Psoas muscle (tissue), 8 donors: Measurements from ENCODE around the gene SRGAP2. TPM values are rescaled to one million over a fixed set of nuclear protein-coding genes. Genes with fewer than 3 reads are reported as not detected.
A peak's percentile ranks its signal among the peaks of the same experiment; 100 is the strongest.
"Not testable (repeated sequence)": the region's sequence is repeated elsewhere in the genome, so short reads cannot be mapped to it uniquely, and the experiment has no call there.

Source experiments
- ATAC-seq, 4 donors: fragments of 200-7000 bp; cut with Tn5 transposase; one replicate each; pipeline ENCODE4 v1.9.1; 2020; ENCODE audit warnings: moderate library complexity in 3 of 4, mild to moderate bottlenecking in 2 of 4
- DNase-seq, 2 donors: peaks; one replicate each; pipeline ENCODE4 v3.0.0-alpha.2; 2020
- H3K27ac ChIP-seq: fragments of 200-600 bp; one replicate; pipeline ENCODE4 v1.8.0; 2022
- H3K27me3 ChIP-seq, 3 donors: fragments of 200-600 bp in 1 of 3; one replicate each; pipeline versions ENCODE4 v1.6.1 to v1.8.0; 2013 to 2022; ENCODE audit warnings: low read length in 2 of 3, mild to moderate bottlenecking in 2 of 3, moderate library complexity in 1 of 3; ENCODE audit not compliant: insufficient read depth in 3 of 3
- H3K36me3 ChIP-seq, 2 donors: fragments of 200-600 bp in 1 of 2; one replicate each; pipeline versions ENCODE4 v1.6.1 to v1.8.0; 2013 to 2022; ENCODE audit warnings: low read depth in 1 of 2, mild to moderate bottlenecking in 1 of 2, moderate library complexity in 1 of 2; ENCODE audit not compliant: insufficient read depth in 1 of 2
- H3K4me1 ChIP-seq: fragments of 200-600 bp; one replicate; pipeline ENCODE4 v1.8.0; 2022
- H3K4me3 ChIP-seq: fragments of 200-600 bp; one replicate; pipeline ENCODE4 v1.8.0; 2022; ENCODE audit warnings: mild to moderate bottlenecking
- H3K9me3 ChIP-seq: fragments of 200-600 bp; one replicate; pipeline ENCODE4 v1.8.0; 2022
- CTCF ChIP-seq: fragments of 200-600 bp; IDR thresholded peaks from one replicate; pipeline ENCODE4 v1.8.0; 2022; ENCODE audit warnings: antibody characterized with exemption
- WGBS, 3 donors: extraction: QIAGEN DNeasy Blood & Tissue Kit; methylation state at CpG; one replicate each; pipeline versions ENCODE4 v1.1.6 to v1.1.7; 2013; 5-methylcytosine and 5-hydroxymethylcytosine counted together
- intact Hi-C, 2 donors: fragments of 100-400 bp; cut with DNase I; formaldehyde crosslinking; loops; one replicate each; pipeline versions ENCODE4 v1.11.0 to v1.14.2; 2022
- long read RNA-seq, 2 donors: library from polyadenylated mRNA; unstranded; transcript quantifications; one replicate each; pipeline ENCODE4 v2.0.0, GENCODE V29; 2021
- polyA plus RNA-seq, 3 donors: library from polyadenylated mRNA; stranded (reverse); fragments of 200-250 nt; gene quantifications; one replicate each; pipeline ENCODE4 v1.2.3, GENCODE V29; 2013
- total RNA-seq, 4 donors: library from RNA; stranded (reverse); fragmentation: NEBNext Ultra II Directional in 2 of 4; extraction: Animal tissue kit (Norgen Biotek cat#: 25700) in 2 of 4; gene quantifications; one replicate each; pipeline versions ENCODE4 v1.2.1 to v1.2.4, GENCODE V29; 2021 to 2023
- donor health status: healthy with polysubstance abuse.
- donor health status: DM: no; HTN: no; CAD: no; lungs with moderate emphysema.
- donor health status: Bipolar disorder and iron deficiency.
- donor health status: healthy.
- donor health status: DM: yes; HTN: yes; CAD: no.
- donor health status: DM: no; HTN: no; CAD: no.
- donor health status: DM: no; HTN: no; CAD: no.
- donor health status: DM: yes; HTN: yes; CAD: no.

SRGAP2 gene
- total RNA-seq (10 to 100 TPM in 1 of 4 donors, 1 to 10 TPM in 3; 8.9 to 13.8 (median 9.6) TPM), polyA plus RNA-seq (1 to 10 TPM; 3.1 to 3.9 (median 3.5) TPM)
- long read RNA-seq, donor 1, partial matches to known transcripts, result 0 of 3 reads
- long read RNA-seq, donor 1, other reads (novel, unspliced or antisense), result 1 of 3 reads
- long read RNA-seq, donor 2, result 0 reads

- ATAC-seq (peak; percentile 7 to 91 (median 31)), DNase-seq (peak; percentile 67 to 80)
- WGBS, 3 donors, result 0% methylated on average over 8 to 26 of the region's 63 CpGs
Observed at GRCh38 chr1:206203364-206204158, at the start of gene SRGAP2. Gene SRGAP2 (plus strand): TSS chr1:206203541. CDS start chr1:206205971, 2,430 bp downstream.

GRCh38 chr1:206167350-206168029 is 35.9 kb upstream of the SRGAP2 start:
- H3K36me3 ChIP-seq, DNase-seq, intact Hi-C loops, H3K27me3 ChIP-seq, H3K4me3 ChIP-seq, H3K9me3 ChIP-seq, H3K27ac ChIP-seq, H3K4me1 ChIP-seq: not testable (repeated sequence)
- peak; percentile 68 to 89 (median 76) for ATAC-seq
- 24 to 25% (median 24%) methylated on average over 4 of the region's 10 CpGs for WGBS, 3 donors
- TF ChIP-seq CTCF, result peak; percentile 34

More at GRCh38 chr1:206203364-206204158, at the start of gene SRGAP2:
- Histone ChIP-seq H3K4me3 (peak within 1 kb of the TSS; percentile 70), H3K27ac (peak within 1 kb of the TSS; percentile 76)
- H3K4me1 ChIP-seq, intact Hi-C loops, H3K36me3 ChIP-seq, H3K27me3 ChIP-seq, H3K9me3 ChIP-seq: not testable (repeated sequence)

- H3K4me3 ChIP-seq, ATAC-seq: not testable (repeated sequence)
- 79 to 83% (median 80%) methylated on average over 1 to 2 of the region's 3 CpGs for WGBS, 3 donors
Observed at GRCh38 chr1:206169794-206170193, 33.5 kb upstream of the SRGAP2 start.

GRCh38 chr1:206173110-206173719 is 30.1 kb upstream of the SRGAP2 start:
- not testable (repeated sequence) for ATAC-seq

More at GRCh38 chr1:206169794-206170193, 33.5 kb upstream of the SRGAP2 start:
- H3K27ac ChIP-seq, H3K36me3 ChIP-seq, H3K4me1 ChIP-seq, H3K27me3 ChIP-seq, intact Hi-C loops, DNase-seq, H3K9me3 ChIP-seq: not testable (repeated sequence)

GRCh38 chr1:206174182-206174868 is 29.0 kb upstream of the SRGAP2 start:
- DNase-seq, H3K4me3 ChIP-seq, H3K4me1 ChIP-seq, H3K9me3 ChIP-seq, H3K27ac ChIP-seq, H3K27me3 ChIP-seq, intact Hi-C loops, H3K36me3 ChIP-seq: not testable (repeated sequence)
- peak in 2 of 4 donors; percentile 45 to 75 for ATAC-seq
- WGBS, 3 donors, result 52 to 73% (median 66%) methylated on average over 7 of the region's 7 CpGs

More at GRCh38 chr1:206173110-206173719, 30.1 kb upstream of the SRGAP2 start:
- H3K36me3 ChIP-seq, H3K27ac ChIP-seq, DNase-seq, H3K9me3 ChIP-seq, intact Hi-C loops, H3K4me3 ChIP-seq, H3K4me1 ChIP-seq, H3K27me3 ChIP-seq: not testable (repeated sequence)
- 93 to 97% (median 96%) methylated on average over 1 of the region's 2 CpGs for WGBS, 3 donors

- H3K27me3 ChIP-seq, H3K36me3 ChIP-seq, H3K4me1 ChIP-seq, intact Hi-C loops, H3K9me3 ChIP-seq, DNase-seq, H3K27ac ChIP-seq, H3K4me3 ChIP-seq: not testable (repeated sequence)
- peak; percentile 55 to 65 (median 57) for ATAC-seq
- WGBS, 3 donors, result 31 to 72% (median 32%) methylated on average over 1 of the region's 4 CpGs
Observed at GRCh38 chr1:206175459-206176113, 27.8 kb upstream of the SRGAP2 start.

- H3K36me3 ChIP-seq, H3K4me1 ChIP-seq, H3K27me3 ChIP-seq, H3K4me3 ChIP-seq, H3K27ac ChIP-seq, H3K9me3 ChIP-seq, intact Hi-C loops: not testable (repeated sequence)
- WGBS, 3 donors, result 32 to 67% (median 40%) methylated on average over 1 of the region's 2 CpGs
- ATAC-seq, result peak; percentile 27 to 92 (median 80)
- DNase-seq, result peak; percentile 39 to 41
Observed at GRCh38 chr1:206176114-206176502, 27.2 kb upstream of the SRGAP2 start.

- ATAC-seq, intact Hi-C loops, H3K4me1 ChIP-seq, H3K36me3 ChIP-seq, H3K27me3 ChIP-seq, H3K4me3 ChIP-seq, DNase-seq, H3K9me3 ChIP-seq, H3K27ac ChIP-seq: not testable (repeated sequence)
- WGBS, 3 donors, result 88 to 93% (median 93%) methylated on average over 9 of the region's 9 CpGs
Observed at GRCh38 chr1:206178061-206178989, 25.0 kb upstream of the SRGAP2 start.
